Loucy (cell line): ENCODE measurements around the gene C2.

Source experiments
- H2AFZ ChIP-seq: fragments of 200-600 bp; sonication (generic); 2 replicates; pipeline ENCODE4 v1.6.0; 2016; ENCODE audit warnings: antibody characterized with exemption, mild to moderate bottlenecking, low read length, moderate library complexity
- H3F3A ChIP-seq: fragments of 200-600 bp; 2 replicates; pipeline ENCODE4 v1.6.0; 2016; ENCODE audit warnings: antibody characterized with exemption, low read depth, mild to moderate bottlenecking
- H3K27me3 ChIP-seq: fragments of 200-600 bp; sonication (generic); 2 replicates; pipeline ENCODE4 v1.6.1; 2014; ENCODE audit warnings: low read length, mild to moderate bottlenecking; ENCODE audit not compliant: insufficient read depth, poor library complexity, severe bottlenecking
- H3K36me3 ChIP-seq: fragments of 200-600 bp; sonication (generic); 2 replicates; pipeline ENCODE4 v1.6.1; 2016; ENCODE audit warnings: low read length; ENCODE audit not compliant: insufficient read depth
- H3K4me1 ChIP-seq: fragments of 200-600 bp; sonication (generic); 2 replicates; pipeline ENCODE4 v1.5.1; 2014; ENCODE audit warnings: low read length, mild to moderate bottlenecking; ENCODE audit not compliant: insufficient read depth, poor library complexity, severe bottlenecking
- H3K4me2 ChIP-seq: fragments of 200-600 bp; sonication (generic); 2 replicates; pipeline ENCODE4 v1.6.0; 2014; ENCODE audit warnings: antibody characterized with exemption, low read length, low read depth, mild to moderate bottlenecking; ENCODE audit not compliant: poor library complexity, severe bottlenecking
- H3K4me3 ChIP-seq: fragments of 200-600 bp; sonication (generic); 2 replicates; pipeline ENCODE4 v1.5.1; 2014; ENCODE audit warnings: low read length, mild to moderate bottlenecking, mixed read lengths; ENCODE audit not compliant: poor library complexity, severe bottlenecking
- H3K79me2 ChIP-seq: fragments of 200-600 bp; sonication (generic); 2 replicates; pipeline ENCODE4 v1.6.1; 2014; ENCODE audit warnings: low read length; ENCODE audit not compliant: insufficient read depth
- H3K9ac ChIP-seq: fragments of 200-600 bp; sonication (generic); 2 replicates; pipeline ENCODE4 v1.6.0; 2014; ENCODE audit warnings: mild to moderate bottlenecking, low read depth, low read length, moderate library complexity; ENCODE audit not compliant: poor library complexity, severe bottlenecking
- H3K9me2 ChIP-seq: fragments of 200-600 bp; sonication (generic); replicated peaks from 2 replicates; pipeline ENCODE4 v1.6.1; 2016; ENCODE audit warnings: low read depth, low read length, mixed read lengths
- H3K9me3 ChIP-seq: fragments of 200-600 bp; sonication (generic); 2 replicates; pipeline ENCODE4 v1.6.1; 2014; ENCODE audit warnings: mild to moderate bottlenecking, antibody characterized with exemption, low read length, low read depth; ENCODE audit not compliant: insufficient read depth
- H4K20me1 ChIP-seq: fragments of 200-600 bp; sonication (generic); 2 replicates; pipeline ENCODE4 v1.6.0; 2014; ENCODE audit warnings: antibody characterized with exemption, low read length, mild to moderate bottlenecking; ENCODE audit not compliant: insufficient read depth, poor library complexity, severe bottlenecking
- EZH2phosphoT487 ChIP-seq: fragments of 200-600 bp; IDR thresholded peaks from 2 replicates; pipeline ENCODE4 v1.6.1; 2018; ENCODE audit warnings: antibody characterized with exemption, mild to moderate bottlenecking, moderate library complexity, borderline replicate concordance
- TF ChIP-seq, protein P1 (sequence below): fragments of 200-600 bp; sonication (generic); conservative IDR thresholded peaks from 2 replicates; pipeline ENCODE4 v1.5.1; 2014; ENCODE audit warnings: mild to moderate bottlenecking, antibody characterized with exemption, low read length

C2 gene

DNA sequence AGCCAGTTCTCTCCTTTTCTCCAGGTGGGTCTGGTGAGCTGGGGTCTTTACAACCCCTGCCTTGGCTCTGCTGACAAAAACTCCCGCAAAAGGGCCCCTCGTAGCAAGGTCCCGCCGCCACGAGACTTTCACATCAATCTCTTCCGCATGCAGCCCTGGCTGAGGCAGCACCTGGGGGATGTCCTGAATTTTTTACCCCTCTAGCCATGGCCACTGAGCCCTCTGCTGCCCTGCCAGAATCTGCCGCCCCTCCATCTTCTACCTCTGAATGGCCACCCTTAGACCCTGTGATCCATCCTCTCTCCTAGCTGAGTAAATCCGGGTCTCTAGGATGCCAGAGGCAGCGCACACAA lies 17.6 kb downstream of the C2 start:
- H3K4me2 ChIP-seq, result no peak overlapping the region
- H3K9ac ChIP-seq, result no peak overlapping the region
- peaks cover 13% of the 10 kb centered on the region for H3K4me1 ChIP-seq
- no peak overlapping the region for H3K4me3 ChIP-seq
- TF ChIP-seq, protein P1, sequence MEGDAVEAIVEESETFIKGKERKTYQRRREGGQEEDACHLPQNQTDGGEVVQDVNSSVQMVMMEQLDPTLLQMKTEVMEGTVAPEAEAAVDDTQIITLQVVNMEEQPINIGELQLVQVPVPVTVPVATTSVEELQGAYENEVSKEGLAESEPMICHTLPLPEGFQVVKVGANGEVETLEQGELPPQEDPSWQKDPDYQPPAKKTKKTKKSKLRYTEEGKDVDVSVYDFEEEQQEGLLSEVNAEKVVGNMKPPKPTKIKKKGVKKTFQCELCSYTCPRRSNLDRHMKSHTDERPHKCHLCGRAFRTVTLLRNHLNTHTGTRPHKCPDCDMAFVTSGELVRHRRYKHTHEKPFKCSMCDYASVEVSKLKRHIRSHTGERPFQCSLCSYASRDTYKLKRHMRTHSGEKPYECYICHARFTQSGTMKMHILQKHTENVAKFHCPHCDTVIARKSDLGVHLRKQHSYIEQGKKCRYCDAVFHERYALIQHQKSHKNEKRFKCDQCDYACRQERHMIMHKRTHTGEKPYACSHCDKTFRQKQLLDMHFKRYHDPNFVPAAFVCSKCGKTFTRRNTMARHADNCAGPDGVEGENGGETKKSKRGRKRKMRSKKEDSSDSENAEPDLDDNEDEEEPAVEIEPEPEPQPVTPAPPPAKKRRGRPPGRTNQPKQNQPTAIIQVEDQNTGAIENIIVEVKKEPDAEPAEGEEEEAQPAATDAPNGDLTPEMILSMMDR, result no peak
- TF ChIP-seq EZH2phosphoT487, result no peak
- no peaks in the 10 kb centered on the region for H3K79me2 ChIP-seq
- H3K9me2 ChIP-seq, result no peaks in the 10 kb centered on the region
- H3K36me3 ChIP-seq, result no peaks in the 10 kb centered on the region
- H3F3A ChIP-seq, result no peaks in the 10 kb centered on the region
- H3K9me3 ChIP-seq, result no peaks in the 10 kb centered on the region
- no peaks in the 10 kb centered on the region for H3K27me3 ChIP-seq
- H4K20me1 ChIP-seq, result no peaks in the 10 kb centered on the region
- H2AFZ ChIP-seq, result no peak overlapping the region

DNA sequence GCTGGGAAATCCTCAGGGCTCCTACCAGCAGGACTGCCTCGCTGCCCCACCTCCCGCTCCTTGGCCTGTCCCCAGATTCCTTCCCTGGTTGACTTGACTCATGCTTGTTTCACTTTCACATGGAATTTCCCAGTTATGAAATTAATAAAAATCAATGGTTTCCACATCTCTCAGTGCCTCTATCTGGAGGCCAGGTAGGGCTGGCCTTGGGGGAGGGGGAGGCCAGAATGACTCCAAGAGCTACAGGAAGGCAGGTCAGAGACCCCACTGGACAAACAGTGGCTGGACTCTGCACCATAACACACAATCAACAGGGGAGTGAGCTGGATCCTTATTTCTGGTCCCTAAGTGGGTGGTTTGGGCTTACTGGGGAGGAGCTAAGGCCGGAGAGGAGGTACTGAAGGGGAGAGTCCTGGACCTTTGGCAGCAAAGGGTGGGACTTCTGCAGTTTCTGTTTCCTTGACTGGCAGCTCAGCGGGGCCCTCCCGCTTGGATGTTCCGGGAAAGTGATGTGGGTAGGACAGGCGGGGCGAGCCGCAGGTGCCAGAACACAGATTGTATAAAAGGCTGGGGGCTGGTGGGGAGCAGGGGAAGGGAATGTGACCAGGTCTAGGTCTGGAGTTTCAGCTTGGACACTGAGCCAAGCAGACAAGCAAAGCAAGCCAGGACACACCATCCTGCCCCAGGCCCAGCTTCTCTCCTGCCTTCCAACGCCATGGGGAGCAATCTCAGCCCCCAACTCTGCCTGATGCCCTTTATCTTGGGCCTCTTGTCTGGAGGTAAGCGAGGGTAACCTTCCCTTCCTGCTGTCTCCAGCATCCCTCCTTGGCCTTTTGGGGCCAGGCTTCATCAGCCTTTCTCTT lies 18.2 kb downstream of the C2 start, which contains the start of gene CFB:
CFB (plus strand) TSS at position 589 of the 863 bp plus-strand sequence; CDS start at position 716, 127 bp downstream.
- H3F3A ChIP-seq, result no peaks in the 10 kb centered on the region
- H3K27me3 ChIP-seq, result no peaks in the 10 kb centered on the region
- H3K4me3 ChIP-seq, result no peak within 1 kb of the TSS
- H3K4me1 ChIP-seq, result peaks cover 7% of the 10 kb centered on the region
- H3K9me3 ChIP-seq, result no peaks in the 10 kb centered on the region
- no peaks in the 10 kb centered on the region for H3K79me2 ChIP-seq
- no peak within 1 kb of the TSS for H2AFZ ChIP-seq
- H4K20me1 ChIP-seq, result no peaks in the 10 kb centered on the region
- H3K4me2 ChIP-seq, result no peak within 1 kb of the TSS
- TF ChIP-seq, protein P1, result no peak
- no peak for TF ChIP-seq EZH2phosphoT487
- no peak within 1 kb of the TSS for H3K9ac ChIP-seq
- H3K36me3 ChIP-seq, result no peaks in the 10 kb centered on the region
- no peaks in the 10 kb centered on the region for H3K9me2 ChIP-seq

DNA sequence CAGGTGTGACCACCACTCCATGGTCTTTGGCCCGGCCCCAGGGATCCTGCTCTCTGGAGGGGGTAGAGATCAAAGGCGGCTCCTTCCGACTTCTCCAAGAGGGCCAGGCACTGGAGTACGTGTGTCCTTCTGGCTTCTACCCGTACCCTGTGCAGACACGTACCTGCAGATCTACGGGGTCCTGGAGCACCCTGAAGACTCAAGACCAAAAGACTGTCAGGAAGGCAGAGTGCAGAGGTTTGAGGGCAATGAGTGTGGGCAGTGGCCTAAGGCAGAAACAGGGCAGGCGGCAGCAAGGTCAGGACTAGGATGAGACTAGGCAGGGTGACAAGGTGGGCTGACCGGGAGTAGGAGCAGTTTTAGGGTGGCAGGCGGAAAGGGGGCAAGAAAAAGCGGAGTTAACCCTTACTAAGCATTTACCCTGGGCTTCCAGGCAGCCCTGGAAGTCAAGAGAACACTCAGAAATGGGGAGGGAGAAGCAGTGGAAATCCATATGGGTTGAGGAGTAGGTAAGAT lies 18.9 kb downstream of the C2 start:
- no peaks in the 10 kb centered on the region for H4K20me1 ChIP-seq
- H3K9me3 ChIP-seq, result no peaks in the 10 kb centered on the region
- H2AFZ ChIP-seq, result no peak overlapping the region
- H3K9ac ChIP-seq, result no peak overlapping the region
- H3K9me2 ChIP-seq, result no peaks in the 10 kb centered on the region
- no peak overlapping the region for H3K4me3 ChIP-seq
- no peaks in the 10 kb centered on the region for H3K27me3 ChIP-seq
- no peaks in the 10 kb centered on the region for H3K79me2 ChIP-seq
- peaks cover under 1% of the 10 kb centered on the region for H3K4me1 ChIP-seq
- peaks cover 2% of the 10 kb centered on the region; the same call in 1 of the 2 replicates for H3K36me3 ChIP-seq
- TF ChIP-seq, protein P1, result no peak
- no peak for TF ChIP-seq EZH2phosphoT487
- no peak overlapping the region for H3K4me2 ChIP-seq
- H3F3A ChIP-seq, result no peaks in the 10 kb centered on the region
